Heart right ventricle (tissue), 16 donors: ENCODE data around the gene FBXL13. TPM values are rescaled to one million over a fixed set of nuclear protein-coding genes. Genes with fewer than 3 reads are reported as not detected.
"Not testable (repeated sequence)": the region's sequence is repeated elsewhere in the genome, so short reads cannot be mapped to it uniquely, and the experiment has no call there.

ENCODE experiments used
- ATAC-seq, 8 donors: fragments of 200-7000 bp; cut with Tn5 transposase; one replicate each; pipeline ENCODE4 v1.9.1; 2020; ENCODE audit warnings: mild to moderate bottlenecking in 8 of 8, moderate library complexity in 8 of 8, moderate number of reproducible peaks in 1 of 8
- DNase-seq, 2 donors: peaks; one replicate each; pipeline ENCODE4 v3.0.0-alpha.2; 2020
- H3K27ac ChIP-seq, 10 donors: fragments of 200-600 bp; sonication (generic) in 2 of 10; one replicate each; pipeline versions ENCODE4 v1.5.0 to v1.8.0; 2020 to 2022; ENCODE audit warnings: mild to moderate bottlenecking in 3 of 10
- H3K27me3 ChIP-seq, 7 donors: fragments of 200-600 bp; one replicate each; pipeline ENCODE4 v1.8.0; 2021 to 2022; ENCODE audit warnings: mild to moderate bottlenecking in 2 of 7
- H3K36me3 ChIP-seq, 9 donors: fragments of 200-600 bp; sonication (generic) in 1 of 9; one replicate each; pipeline versions ENCODE4 v1.5.0 to v1.8.0; 2020 to 2022; ENCODE audit warnings: mild to moderate bottlenecking in 2 of 9
- H3K4me1 ChIP-seq, 9 donors: fragments of 200-600 bp; sonication (generic) in 1 of 9; one replicate each; pipeline versions ENCODE4 v1.5.0 to v1.8.0; 2020 to 2022; ENCODE audit warnings: mild to moderate bottlenecking in 4 of 9
- H3K4me3 ChIP-seq, 10 donors: fragments of 200-600 bp; sonication (generic) in 2 of 10; one replicate each; pipeline versions ENCODE4 v1.5.0 to v1.8.0; 2020 to 2022; ENCODE audit warnings: mild to moderate bottlenecking in 7 of 10, moderate library complexity in 2 of 10
- H3K9me3 ChIP-seq, 11 donors: fragments of 200-600 bp in 10 of 11; sonication (generic) in 2 of 11; one replicate each; pipeline versions ENCODE4 v1.5.0 to v1.8.0; 2013 to 2022; ENCODE audit warnings: mild to moderate bottlenecking in 2 of 11, control low read depth in 1 of 11, moderate library complexity in 1 of 11
- CTCF ChIP-seq, 9 donors: fragments of 200-600 bp; sonication (generic) in 2 of 9; IDR thresholded peaks; one replicate each; pipeline versions ENCODE4 v1.5.0 to v1.8.0; 2021 to 2022; ENCODE audit warnings: antibody characterized with exemption in 9 of 9, mild to moderate bottlenecking in 5 of 9, moderate library complexity in 1 of 9
- WGBS, 2 donors: extraction: QIAGEN DNeasy Blood & Tissue Kit; methylation state at CpG; one replicate each; pipeline ENCODE4 v1.1.7; 2013; ENCODE audit warnings: inconsistent platforms in 1 of 2; 5-methylcytosine and 5-hydroxymethylcytosine counted together
- intact Hi-C, 10 donors: fragments of 100-400 bp; cut with DNase I; formaldehyde crosslinking; loops; one replicate each; pipeline versions ENCODE4 v1.11.1 to v1.14.2; 2022
- polyA plus RNA-seq, 2 donors: library from polyadenylated mRNA; stranded (reverse); fragments of 200-250 nt; gene quantifications; one replicate each; pipeline ENCODE4 v1.2.3, GENCODE V29; 2013
- total RNA-seq, 10 donors: library from RNA; stranded (reverse); fragmentation: NEBNext Ultra II Directional in 3 of 10; extraction: Animal tissue kit (Norgen Biotek cat#: 25700) in 3 of 10; gene quantifications; one replicate each; pipeline versions ENCODE4 v1.2.1 to v1.2.4, GENCODE V29; 2021 to 2023
- donor health status: Arrhythmogenic right ventricular cardiomyopathy.
- donor health status: ischemic (EF 13 %, LVEDD 7.1; RV severe dilation, severe dysfunction).
- donor health status: healthy with polysubstance abuse.
- donor health status: DM: no; HTN: yes; CAD: no.
- donor health status: DM: no; HTN: no; CAD: no.
- donor health status: ischemic (EF 25% LVEDD 6.9; RV normal size, moderate dysfunction).
- donor health status: ischemic (EF 25% LVEDD 5.7; RV mildly dilated, moderate dysfunction).
- donor health status: healthy.
- donor health status: DM: yes; HTN: yes; CAD: no.
- donor health status: Ischemic cardiomyopathy.
- donor health status: ischemic (EF 35%, LVEDD 5.7; RV mildly dilated, moderate dysfunction).
- donor health status: nonischemic (EF 11% LVEDD 7.7; RV severe dilation, severe dysfunction).
- donor health status: DM: yes; HTN: yes; CAD: no.
- donor health status: PGD.
- donor health status: ischemic (EF 29% LVEDD 5.4; RV normal size, mild dysfunction).
- donor health status: nonischemic (EF 23%, LVEDD 6.1; RV moderate dilation, normal function).

Gene FBXL13
- total and polyA plus RNA-seq, 12 donors: 0.12 to 0.87 (median 0.45) TPM; not detected in 1

- no peak overlapping the region for H3K4me3 ChIP-seq
- H3K4me1 ChIP-seq: no peaks in the 10 kb centered on the region
- TF ChIP-seq CTCF (IDR thresholded peaks at IDR 0.05): peak in 7 of 9 donors; percentile 35 to 56 (median 43)
- intact Hi-C loops: loop anchor here in 4 of 10 donors (10.0 kb wide), 2 partner anchors 151 to 311 kb away; partner anchors contain the start of gene LRRC17 (in 1 of the 4)
- no peaks in the 10 kb centered on the region for H3K27me3 ChIP-seq
- ATAC-seq (peak in 4 of 8 donors; percentile 29 to 48 (median 38)), DNase-seq (peak in 1 of 2 donors; percentile 21)
- 0 to 26% methylated on average over 1 of the region's 1 CpG for WGBS, 2 donors
- no peaks in the 10 kb centered on the region for H3K36me3 ChIP-seq
- no peaks in the 10 kb centered on the region for H3K9me3 ChIP-seq
- H3K27ac ChIP-seq: no peak overlapping the region
Measured at GRCh38 chr7:103065667-103066066, 8.9 kb downstream of the FBXL13 start.

- no peaks in the 10 kb centered on the region for H3K27me3 ChIP-seq
- intact Hi-C loops: loop anchor here in 8 of 10 donors (5.0 to 10.0 kb wide), 3 partner anchors 149 to 309 kb away; partner anchors contain the start of gene LRRC17 (in 1 of the 8)
- WGBS, 2 donors: 86 to 88% methylated on average over 3 of the region's 3 CpGs
Measured at GRCh38 chr7:103063895-103064294, 10.7 kb downstream of the FBXL13 start.

GRCh38 chr7:103059471-103059870 is 15.1 kb downstream of the FBXL13 start:
- no peaks in the 10 kb centered on the region for H3K9me3 ChIP-seq
- no peaks in the 10 kb centered on the region for H3K4me1 ChIP-seq
- no peaks in the 10 kb centered on the region for H3K36me3 ChIP-seq
- no peaks in the 10 kb centered on the region for H3K27me3 ChIP-seq
- WGBS, 2 donors: 63 to 66% methylated on average over 2 of the region's 2 CpGs
- intact Hi-C loops: loop anchor here in 1 of 10 donors (10.0 kb wide), 1 partner anchor 65 kb away; no protein-coding TSS in a partner anchor
- H3K27ac ChIP-seq: no peak overlapping the region
- no peak for TF ChIP-seq CTCF (IDR thresholded peaks at IDR 0.05)
- ATAC-seq (no peak), DNase-seq (no peak)
- no peak overlapping the region for H3K4me3 ChIP-seq

More at GRCh38 chr7:103063895-103064294, 10.7 kb downstream of the FBXL13 start:
- DNase-seq: no peak
- H3K27ac ChIP-seq: no peak overlapping the region
- no peak for TF ChIP-seq CTCF (IDR thresholded peaks at IDR 0.05)
- H3K9me3 ChIP-seq: no peaks in the 10 kb centered on the region
- no peaks in the 10 kb centered on the region for H3K36me3 ChIP-seq
- no peak for ATAC-seq
- no peak overlapping the region for H3K4me3 ChIP-seq
- H3K4me1 ChIP-seq: no peaks in the 10 kb centered on the region

- DNase-seq (no peak), ATAC-seq (no peak)
- Histone ChIP-seq H3K4me1 (no peaks in the 10 kb centered on the region), H3K36me3 (no peaks in the 10 kb centered on the region), H3K4me3 (no peak overlapping the region), H3K9me3 (no peaks in the 10 kb centered on the region), H3K27ac (no peak overlapping the region), H3K27me3 (no peaks in the 10 kb centered on the region)
- no peak for TF ChIP-seq CTCF (IDR thresholded peaks at IDR 0.05)
- intact Hi-C loops: loop anchor here in 1 of 10 donors (10.0 kb wide), 1 partner anchor 63 kb away; no protein-coding TSS in a partner anchor
Measured at GRCh38 chr7:103058122-103058521, 16.5 kb downstream of the FBXL13 start.

DNA sequence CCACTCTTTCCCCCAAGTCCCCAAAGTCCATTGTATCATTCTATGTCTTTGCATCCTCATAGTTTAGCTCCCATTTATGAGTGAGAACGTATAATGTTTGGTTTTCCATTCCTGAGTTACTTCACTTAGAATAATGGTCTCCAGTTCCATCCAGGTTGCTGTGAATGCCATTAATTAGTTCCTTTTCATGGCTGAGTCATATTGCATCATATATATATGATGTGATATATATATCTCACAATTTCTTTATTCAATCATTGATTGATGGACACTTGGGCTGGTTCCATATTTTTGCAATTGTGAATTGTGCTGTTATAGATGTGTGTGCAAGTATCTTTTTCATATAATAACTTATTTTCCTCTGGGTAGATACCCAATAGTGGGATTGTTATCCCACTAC is 18.6 kb downstream of the FBXL13 start:
- DNase-seq, H3K4me1 ChIP-seq, H3K4me3 ChIP-seq, H3K27ac ChIP-seq, ATAC-seq, H3K27me3 ChIP-seq, H3K9me3 ChIP-seq, H3K36me3 ChIP-seq: not testable (repeated sequence)
- intact Hi-C loops: loop anchor here in 1 of 10 donors (10.0 kb wide), 1 partner anchor 61 kb away; no protein-coding TSS in a partner anchor
- 92% methylated on average over 1 of the region's 1 CpG for WGBS, 2 donors
